ENCODE measurements around the gene PSME1.

DNA sequence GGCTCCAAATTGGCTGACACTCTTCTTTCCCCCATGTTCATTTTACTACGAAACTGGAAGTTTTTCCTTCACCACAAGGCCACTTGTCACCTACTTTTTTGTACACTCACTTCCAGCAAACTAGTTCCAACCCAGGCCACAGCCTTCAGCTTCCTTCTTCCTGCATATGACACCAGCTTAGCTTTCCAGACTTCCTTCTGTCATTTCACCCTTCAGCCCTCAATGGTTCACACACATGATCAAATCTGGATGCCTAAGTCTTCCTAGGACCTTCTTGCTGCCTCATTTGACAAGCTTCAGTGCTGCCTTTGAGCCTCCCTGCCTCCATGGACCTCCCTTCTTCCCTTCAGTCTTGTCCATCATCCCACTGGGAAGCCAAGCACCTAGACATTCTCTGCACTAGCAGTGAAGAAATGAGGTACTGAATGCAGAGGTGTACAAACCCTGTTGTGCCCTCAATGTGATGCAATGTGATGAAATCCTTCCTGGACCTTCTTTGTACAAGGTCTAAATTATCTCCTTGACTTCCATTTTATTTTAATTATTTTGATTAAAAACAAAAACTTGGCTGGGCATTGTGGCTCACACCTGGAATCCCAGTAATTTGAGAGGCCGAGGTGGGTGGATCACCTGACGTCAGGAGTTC lies 31.6 kb downstream of the PSME1 start:
- TF ChIP-seq POLR2A (IDR thresholded peaks at IDR 0.05) = no peak
- TF ChIP-seq, protein P1, sequence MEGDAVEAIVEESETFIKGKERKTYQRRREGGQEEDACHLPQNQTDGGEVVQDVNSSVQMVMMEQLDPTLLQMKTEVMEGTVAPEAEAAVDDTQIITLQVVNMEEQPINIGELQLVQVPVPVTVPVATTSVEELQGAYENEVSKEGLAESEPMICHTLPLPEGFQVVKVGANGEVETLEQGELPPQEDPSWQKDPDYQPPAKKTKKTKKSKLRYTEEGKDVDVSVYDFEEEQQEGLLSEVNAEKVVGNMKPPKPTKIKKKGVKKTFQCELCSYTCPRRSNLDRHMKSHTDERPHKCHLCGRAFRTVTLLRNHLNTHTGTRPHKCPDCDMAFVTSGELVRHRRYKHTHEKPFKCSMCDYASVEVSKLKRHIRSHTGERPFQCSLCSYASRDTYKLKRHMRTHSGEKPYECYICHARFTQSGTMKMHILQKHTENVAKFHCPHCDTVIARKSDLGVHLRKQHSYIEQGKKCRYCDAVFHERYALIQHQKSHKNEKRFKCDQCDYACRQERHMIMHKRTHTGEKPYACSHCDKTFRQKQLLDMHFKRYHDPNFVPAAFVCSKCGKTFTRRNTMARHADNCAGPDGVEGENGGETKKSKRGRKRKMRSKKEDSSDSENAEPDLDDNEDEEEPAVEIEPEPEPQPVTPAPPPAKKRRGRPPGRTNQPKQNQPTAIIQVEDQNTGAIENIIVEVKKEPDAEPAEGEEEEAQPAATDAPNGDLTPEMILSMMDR (IDR thresholded peaks at IDR 0.05) = no peak
